Left ventricle myocardium superior (tissue), 1 donor: ENCODE data around the gene FAM180A. TPM values are rescaled to one million over a fixed set of nuclear protein-coding genes. Genes with fewer than 3 reads are reported as not detected.

Experiments used
- ATAC-seq: fragments of 200-7000 bp; cut with Tn5 transposase; one replicate; pipeline ENCODE4 v1.9.1; 2020; ENCODE audit warnings: mild to moderate bottlenecking, moderate library complexity
- DNase-seq: peaks from one replicate; pipeline ENCODE4 v3.0.0-alpha.2; 2020
- intact Hi-C: fragments of 100-400 bp; cut with micrococcal nuclease; formaldehyde crosslinking; loops from one replicate; pipeline ENCODE4 v1.11.0; 2022
- total RNA-seq: library from RNA; stranded (reverse); fragmentation: NEBNext Ultra II Directional; extraction: Animal tissue kit (Norgen Biotek cat#: 25700); gene quantifications from one replicate; pipeline ENCODE4 v1.2.1, GENCODE V29; 2021
- donor health status: DM: no; HTN: yes; CAD: no; lungs with severe emphysema.

Gene FAM180A
- total RNA-seq, 1 donor from 2014 or later: 11.4 TPM

DNA sequence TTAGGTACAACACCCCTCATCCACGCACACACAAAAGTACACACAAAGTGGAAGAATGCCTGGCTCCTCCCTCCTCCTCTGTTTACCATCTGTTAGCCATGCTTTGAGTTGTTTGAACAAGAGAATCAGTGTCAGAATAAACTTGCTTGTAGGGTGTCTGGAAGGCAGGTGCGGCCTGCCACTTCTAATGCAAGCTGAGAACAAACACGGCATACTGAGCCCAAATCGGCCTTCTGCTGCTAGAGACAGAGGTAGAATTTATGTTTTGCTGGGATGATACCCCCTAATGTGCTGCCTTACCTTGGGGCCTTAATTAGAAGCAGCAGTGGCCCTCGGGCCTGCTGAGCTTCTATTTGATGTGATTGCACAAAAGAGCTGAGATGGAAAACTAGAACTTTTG, 24.9 kb upstream of the FAM180A start:
- DNase-seq: no peak
- ATAC-seq: no peak
- intact Hi-C loops: no loop called here

DNA sequence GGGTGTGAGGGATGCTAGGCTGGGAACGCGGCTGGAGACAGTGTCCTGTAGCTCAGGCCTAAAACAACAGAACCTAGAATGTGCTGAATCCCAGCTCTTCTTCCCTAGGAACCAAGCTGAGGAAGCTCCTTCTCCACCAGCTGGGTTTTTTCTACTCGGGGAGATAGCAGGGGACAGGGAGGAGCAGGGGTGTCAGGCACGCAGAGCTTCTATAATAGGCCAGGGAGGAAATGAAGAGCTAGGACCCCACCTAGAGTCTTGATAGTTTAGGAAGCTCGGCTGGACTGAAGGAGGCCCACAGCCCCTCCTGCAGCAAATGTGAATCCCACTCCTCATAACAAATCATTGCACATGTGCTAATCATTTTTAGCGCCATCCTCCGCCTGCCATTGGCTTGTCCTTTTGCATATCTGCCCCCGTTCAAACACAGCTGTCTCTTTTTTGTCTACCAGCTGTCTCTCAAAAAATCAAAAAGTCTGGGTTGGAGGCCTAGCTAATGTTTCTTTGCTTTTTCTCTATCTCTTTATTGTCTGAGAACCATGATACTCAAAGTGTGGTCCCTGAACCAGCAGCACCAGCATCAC, 24.1 kb upstream of the FAM180A start:
- DNase-seq (no peak), ATAC-seq (no peak)
- intact Hi-C loops: no loop called here

DNA sequence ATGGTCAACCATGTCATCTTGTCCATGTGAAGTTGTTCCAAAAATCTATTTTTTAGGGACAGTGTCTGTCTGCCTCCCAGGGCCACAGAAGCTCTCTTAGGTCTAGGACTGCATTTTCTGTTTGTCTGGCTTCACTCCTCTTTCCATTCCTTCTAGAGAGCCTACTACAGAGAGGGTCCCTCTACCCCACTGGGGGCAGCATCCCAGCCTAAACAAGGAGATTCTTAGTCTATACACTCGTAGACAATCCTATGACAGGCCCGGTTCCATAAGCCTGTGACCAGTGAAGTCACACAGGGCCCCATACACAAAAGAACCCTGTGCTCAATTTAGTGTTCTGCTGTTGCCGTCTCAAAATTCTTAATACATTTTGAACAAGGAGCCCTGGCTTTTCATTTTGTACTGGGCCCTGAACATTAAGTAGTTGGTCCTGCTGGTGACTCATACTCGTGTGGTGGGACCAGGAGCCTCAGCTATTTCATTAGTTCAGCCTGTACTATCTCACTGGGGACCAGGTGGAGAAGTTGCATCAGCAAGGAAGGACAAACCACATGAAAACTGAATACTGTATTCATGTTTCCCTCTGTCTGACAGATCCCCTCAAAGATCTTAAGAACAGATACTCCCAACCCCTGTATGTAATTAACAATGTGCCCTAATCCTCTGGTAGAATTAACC, 23.5 kb upstream of the FAM180A start:
- no peak for DNase-seq
- intact Hi-C loops: no loop called here
- no peak for ATAC-seq

DNA sequence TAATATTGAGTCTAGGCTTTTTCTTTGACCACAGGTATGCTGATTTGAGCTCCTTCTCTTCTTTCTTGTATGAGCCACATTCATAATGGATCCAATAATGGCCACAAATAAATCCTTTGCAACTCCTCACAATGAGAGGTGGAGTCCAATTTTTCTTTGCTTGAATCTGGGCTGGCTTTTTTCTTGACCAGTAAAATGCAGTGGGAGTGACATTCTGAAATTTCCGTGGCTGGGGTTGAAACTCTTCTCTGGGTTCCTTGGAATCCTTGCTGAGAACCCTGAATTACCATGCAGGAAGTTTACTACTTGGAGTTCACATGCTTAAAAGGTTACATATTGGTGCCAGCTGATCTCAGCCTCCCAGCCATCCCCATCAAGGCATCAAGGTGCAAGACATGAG, 22.4 kb upstream of the FAM180A start:
- no peak for ATAC-seq
- intact Hi-C loops: no loop called here
- DNase-seq: no peak

DNA sequence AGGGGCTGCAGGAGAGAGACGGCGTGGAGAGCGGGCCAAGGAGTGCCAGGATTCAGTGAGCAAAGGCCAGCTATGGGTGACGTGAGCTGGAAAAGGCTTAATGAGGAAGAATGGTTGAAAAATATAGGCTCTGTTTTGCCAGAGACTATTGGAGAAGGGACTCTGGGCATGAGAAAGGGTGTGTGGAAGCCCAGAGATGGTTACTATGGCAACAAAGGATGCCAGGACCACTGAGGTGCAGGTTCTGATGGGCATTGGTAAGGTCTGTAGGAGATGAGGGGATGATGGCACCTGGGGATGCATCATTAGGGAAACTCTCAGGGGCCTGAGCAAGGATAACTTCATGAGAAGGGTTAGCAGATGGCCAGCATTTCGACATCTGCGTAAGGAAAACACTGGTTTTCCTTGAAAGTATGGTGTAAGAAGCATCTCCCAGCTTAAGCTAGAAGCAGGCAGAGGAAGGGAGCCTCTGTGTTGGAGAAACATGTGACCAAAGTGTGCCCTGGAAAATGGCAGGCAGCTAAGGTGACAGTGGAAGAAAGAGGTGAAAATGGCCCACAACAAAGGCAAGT, 21.6 kb upstream of the FAM180A start:
- no peak for ATAC-seq
- intact Hi-C loops: no loop called here
- DNase-seq: no peak

DNA sequence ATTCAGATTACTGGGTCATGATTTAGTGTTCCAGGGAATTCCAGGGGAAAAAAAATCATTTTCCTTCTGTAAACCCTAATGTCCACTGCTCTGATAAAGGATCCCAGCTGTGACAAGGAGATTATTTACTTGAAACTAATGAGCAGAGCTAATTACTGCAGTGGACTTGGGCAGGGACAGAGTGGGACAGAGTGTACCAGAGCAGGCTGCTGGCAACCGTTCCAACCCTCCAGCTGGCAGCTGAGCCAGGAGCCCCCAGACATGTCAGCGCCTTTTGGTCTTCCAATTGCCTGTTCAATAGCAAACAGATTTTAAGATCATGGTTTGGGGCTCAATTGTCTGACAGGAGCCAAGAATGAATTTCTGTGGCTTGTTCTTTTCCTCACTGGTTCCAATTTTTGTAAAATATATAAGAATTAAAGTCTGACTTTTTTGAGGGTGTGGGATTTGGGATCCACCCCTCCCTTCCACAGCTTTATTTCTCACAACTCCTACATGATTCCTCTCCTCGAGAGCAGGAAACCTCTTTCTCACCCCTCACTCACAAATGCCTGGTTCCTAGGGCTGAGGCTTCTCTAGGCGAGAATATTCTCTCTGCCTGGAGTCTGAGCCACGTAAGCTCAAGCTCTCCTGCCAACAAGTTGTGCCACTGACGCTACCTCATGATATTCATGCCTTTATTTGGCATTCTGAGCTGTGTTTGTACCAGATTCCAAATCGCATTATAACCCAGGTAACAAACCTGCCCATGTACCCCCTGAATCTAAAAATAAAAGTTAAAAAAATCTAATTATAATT, 20.6 kb upstream of the FAM180A start:
- intact Hi-C loops: no loop called here
- ATAC-seq (peak; percentile 93), DNase-seq (peak; percentile 86)

DNA sequence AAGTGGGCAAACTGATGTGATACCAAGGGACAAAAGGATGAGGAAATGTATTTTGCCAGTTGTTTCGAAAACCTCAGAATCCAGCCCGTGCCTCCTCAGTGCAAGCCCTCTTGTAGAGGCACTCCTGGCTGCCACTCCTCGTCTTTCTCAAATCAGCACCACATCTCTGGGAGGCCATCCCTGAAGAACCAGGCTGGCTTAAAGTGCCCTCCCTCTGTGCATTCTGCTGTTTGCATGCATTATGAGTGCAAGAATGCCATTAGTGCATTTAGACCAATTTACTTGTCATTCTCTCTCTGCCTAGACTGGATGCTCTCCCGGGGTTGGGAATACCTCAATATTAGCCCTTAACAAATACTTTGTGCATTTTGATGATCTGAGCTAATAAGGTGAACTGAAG, 19.9 kb upstream of the FAM180A start:
- DNase-seq (no peak), ATAC-seq (peak; percentile 22)
- intact Hi-C loops: no loop called here

DNA sequence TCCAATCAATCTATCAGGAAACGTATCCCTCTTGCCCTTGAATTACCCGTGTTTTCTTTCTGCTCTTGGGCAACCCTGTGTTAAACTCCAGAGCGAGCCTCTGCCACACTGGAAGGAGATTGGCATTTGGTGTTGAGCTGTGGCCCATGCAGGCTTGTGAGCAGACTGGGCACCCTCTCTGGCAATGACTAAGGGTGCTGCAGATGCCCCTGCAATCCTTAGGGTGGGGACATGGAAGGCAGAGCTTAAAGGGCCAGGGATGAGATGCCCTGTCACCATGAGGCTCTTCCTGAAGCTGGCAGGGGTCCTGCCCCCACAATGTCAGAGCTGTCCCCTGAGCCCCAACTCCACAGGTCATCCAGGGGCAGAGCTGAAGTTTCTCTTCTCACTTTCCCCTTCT, 19.5 kb upstream of the FAM180A start:
- intact Hi-C loops: no loop called here
- ATAC-seq (peak; percentile 52), DNase-seq (no peak)

DNA sequence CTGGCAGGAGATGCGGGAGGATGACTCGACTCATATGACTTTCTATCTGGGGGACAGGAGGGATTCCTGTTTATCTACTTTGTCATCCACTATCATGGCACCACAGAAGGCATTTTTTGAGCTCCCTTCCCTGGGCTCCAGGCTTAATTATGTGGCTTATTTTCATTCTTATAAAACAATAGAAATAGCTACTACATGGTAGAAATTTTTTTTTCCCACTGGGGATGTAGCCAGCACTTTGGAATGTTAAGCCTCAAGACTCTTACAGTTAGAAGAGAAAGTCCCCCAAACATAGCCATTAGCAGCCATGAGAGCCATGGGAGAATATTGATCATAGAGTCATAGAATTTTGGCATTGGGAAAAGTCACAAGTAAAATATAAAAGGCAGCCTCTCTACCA, 14.6 kb upstream of the FAM180A start:
- intact Hi-C loops: no loop called here
- no peak for ATAC-seq

DNA sequence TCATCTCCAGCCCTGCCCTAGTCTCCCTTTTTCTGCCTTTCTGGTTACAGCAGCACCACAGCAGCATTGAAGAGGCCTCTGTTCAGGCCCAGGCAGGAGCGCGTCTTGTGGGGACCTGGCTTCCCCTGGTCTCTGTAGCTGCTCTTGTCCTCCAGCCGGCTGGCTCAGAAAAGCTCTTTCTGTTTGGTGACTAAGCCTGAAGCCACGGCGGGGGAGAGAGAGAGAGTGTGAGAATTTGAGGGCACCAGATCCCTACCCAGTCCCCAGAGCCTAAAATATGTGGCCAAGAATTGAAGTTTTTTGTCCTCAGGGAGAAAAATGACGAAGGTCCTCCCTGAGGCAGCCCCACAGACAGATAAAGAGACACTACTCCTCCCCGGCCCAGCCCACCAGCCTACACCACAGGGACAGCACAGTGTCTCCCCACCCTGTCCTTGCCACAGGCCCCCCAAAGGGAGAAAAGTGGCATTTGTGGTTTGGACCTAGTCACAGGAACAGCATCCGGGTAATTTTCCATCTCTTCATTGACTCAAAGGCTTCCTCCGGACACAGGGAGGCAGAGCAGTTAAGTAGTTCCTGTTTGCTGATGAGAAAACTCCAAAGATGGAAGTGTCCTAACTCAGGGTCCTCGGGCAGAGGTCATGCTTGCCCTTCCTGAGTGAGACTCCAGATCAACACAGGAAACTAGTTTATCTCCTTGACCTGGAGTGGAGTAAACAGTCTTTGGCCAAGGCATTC, 13.3 kb upstream of the FAM180A start:
- ATAC-seq (no peak), DNase-seq (no peak)
- intact Hi-C loops: no loop called here

More for the DNA sequence above, 14.6 kb upstream of the FAM180A start:
- DNase-seq: no peak

DNA sequence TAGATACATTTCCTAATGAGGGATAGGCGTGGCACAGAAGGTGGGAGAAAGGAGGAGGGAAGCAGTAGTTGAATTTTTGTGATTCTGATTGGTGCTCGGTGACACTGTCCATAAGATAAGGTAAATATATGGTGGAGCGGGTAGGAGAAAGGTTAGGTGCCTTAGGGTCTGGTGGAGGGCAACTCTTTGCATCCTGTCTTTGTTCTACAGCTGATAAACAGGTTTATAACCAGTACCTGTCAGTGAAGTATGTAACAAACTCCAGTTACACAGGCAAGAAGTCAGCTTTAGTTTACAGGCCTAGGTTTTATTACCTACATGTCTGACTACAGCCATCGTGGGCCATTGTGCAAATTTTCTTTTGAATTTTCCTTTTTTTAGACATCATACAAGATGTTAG, 10.9 kb upstream of the FAM180A start:
- DNase-seq (no peak), ATAC-seq (no peak)
- intact Hi-C loops: no loop called here

DNA sequence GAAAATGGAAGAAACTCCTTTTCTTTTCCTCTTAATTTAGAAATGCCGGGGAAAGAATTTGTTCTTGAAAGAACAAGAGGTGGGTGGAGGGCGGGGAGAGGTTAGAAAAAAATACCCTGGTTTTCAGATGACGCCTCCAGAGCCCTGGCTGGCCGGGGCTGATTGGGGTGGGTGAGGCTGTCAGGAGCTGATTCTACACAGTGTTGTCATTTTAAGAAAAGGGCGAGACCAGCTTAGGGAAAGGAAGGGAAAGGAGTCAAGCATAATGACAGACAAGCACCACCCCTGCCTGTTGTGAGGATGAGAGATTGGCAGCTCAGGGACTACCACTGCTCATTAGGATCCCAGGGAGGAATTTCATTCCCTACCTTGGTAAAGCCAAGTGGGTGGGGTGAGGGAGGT, 9.9 kb upstream of the FAM180A start:
- intact Hi-C loops: no loop called here
- ATAC-seq: peak; percentile 58
- peak; percentile 52 for DNase-seq

DNA sequence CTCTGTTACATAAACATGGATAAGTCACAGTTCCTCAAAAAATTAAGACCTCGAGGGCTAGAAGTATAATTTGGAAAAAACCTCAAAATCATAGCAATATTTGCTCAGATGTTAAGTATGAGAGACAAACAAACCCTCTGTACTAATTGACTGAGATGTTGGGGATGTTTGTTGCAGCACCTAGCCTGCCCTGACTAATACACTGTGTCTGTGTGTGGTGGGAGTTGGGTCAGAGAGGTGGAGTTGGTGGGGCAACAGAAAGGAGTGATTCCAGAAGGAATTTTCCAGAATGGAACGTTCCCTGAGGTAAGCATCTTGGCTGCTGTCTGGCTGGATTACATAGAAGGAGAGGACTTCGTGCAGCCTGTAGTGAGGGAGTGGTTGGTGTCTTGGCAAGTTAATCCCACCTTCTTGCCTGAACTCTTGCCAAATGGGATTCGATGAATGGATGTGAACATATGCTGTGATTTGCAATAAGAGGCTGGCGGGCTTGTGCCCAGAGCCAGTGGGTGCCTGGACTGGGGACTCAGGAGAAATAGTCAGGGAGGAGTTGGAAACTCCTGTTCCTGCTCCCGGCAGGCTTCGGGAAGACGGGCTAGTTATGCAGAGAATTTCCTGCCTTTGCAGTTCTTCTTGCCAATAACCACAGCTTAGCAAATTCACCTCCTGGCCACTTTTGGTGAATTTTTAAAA, 9.3 kb upstream of the FAM180A start:
- peak; percentile 44 for DNase-seq
- intact Hi-C loops: no loop called here
- ATAC-seq: peak; percentile 48

DNA sequence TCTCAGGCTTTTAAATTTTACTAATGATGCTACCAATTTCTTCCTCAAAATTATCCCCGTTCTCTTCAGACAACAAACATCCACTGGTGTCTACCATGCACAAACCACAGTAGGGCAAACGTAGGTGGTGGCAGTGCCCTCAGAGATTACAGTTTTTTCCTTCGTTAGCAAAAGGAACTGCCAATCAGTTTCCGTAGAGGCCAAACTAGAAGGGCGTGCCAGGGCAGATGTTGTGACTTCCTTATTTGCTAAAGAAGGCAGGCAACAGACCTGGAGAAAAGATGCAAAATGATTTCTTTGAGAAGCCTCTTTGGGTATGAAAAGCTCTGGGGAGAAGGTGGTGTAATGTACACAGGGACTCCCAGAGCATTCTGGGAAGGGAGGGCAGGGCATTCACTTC, 7.6 kb upstream of the FAM180A start:
- ATAC-seq (no peak), DNase-seq (no peak)
- intact Hi-C loops: no loop called here

DNA sequence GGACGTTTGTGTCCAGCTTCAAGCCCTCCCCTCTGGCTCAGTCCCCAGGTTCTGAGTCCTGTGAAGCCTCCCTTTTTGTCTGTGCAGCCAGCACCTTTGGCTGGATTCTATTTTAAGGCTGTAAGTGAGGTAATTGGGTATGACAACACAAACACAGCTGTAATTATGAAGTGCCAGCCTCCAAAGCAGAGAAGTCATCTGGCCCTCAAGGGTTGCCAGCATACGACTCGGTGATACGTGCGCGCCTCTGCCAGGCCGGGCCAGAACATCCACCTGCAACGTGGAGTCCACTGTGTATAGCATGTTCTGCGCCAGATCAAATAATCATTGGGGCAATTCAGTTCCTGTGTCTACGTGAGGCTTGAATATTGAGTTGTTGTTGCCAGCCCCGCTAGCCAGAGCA, 6.7 kb upstream of the FAM180A start:
- intact Hi-C loops: no loop called here
- DNase-seq (peak; percentile 71), ATAC-seq (peak; percentile 87)

DNA sequence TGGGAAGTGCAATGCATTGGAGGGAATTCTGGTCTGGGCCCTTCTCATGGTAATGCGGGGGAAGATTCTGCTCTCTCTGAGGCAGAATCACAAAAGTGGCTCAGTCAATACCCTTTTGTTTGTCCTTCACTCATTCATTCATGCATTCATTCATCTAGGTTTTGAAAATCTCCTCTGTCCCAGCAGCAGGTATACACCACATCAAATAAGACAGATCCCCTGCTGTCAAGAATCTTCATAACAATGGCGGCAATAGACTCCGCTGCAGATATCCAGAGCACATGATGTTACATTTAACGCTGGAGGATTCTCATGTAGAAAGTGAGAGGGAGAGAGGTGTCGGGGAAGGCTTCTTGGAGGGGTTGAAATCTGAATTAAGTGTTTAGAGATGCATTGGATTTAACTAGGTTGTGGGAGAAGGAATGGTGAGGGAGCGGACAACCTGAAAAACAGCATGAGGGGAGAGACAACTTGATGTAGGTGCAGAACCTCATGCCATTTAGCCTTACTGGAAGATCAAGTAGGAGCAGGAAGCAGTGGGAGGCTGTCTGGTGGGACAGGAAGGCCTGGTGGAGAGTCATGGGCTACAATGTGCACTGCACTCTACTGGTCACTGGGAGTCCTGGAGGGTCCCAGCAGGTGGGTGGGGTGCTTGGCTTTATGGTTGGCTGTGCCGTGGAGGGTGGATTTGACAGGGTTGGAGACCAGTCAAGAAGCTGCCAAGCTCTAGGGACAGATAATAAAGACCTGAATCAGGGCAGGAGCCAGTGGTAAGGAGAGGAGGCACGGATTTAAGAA, 5.2 kb upstream of the FAM180A start:
- ATAC-seq (no peak), DNase-seq (no peak)
- intact Hi-C loops: no loop called here

DNA sequence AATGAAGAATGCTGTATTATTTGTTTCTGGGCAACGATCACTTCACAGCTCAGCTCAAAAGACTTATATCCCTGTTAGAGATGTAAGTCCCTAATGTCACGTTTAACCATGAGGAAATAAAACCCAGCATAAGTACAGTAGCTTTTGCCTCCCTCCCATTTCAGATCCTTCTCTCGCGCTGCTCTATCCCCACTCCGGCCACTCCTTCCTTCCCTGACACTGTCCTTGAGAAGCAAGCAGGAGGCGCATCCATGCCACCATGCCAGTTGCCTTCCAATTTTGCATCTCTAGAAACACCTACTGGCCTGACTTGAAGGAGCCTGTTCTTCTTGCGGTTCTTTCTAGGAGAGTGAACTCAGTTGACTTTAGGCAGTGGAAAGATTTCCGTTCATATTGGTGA, 1.2 kb downstream of the FAM180A start:
- DNase-seq (no peak), ATAC-seq (no peak)
- intact Hi-C loops: no loop called here

DNA sequence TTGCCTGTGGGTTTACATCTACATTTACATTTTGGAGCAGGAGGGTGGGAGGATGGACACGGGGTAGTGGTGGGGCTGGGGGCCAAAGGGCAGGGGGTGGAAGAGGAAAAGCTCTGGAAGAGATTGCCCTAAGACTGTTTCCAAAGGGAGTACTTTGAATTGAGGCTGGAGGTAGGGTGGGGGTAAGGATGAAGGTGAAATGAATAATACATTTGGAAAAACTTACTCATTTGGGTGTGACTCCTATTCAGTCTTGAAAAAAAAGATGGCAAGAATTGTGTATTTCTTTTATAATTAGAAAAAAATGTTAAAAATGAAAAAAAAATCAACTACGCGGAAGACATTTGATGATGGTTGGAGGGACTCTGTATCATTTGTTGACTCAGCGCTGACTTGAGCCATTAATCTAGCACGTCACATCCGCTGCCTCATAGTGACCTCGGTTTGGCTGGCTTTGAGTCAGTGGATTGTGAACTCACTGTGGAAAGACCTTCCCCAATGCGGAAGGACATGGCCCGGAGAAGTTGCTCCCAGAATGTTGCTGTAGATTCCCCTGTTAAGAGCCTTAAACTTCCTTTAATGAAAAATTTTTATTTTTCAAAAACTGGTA, 2.8 kb downstream of the FAM180A start:
- intact Hi-C loops: no loop called here
- ATAC-seq: peak; percentile 17
- no peak for DNase-seq
